MM.1S (cell line): ENCODE data around the gene ZNF436.

Experiments used
- DNase-seq: peaks from one replicate; pipeline ENCODE4 v3.0.0-alpha.2; 2015
- H2AFZ ChIP-seq: fragments of 300-600 bp; sonication (generic); 2 replicates; pipeline ENCODE4 v1.6.0; 2016; ENCODE audit warnings: antibody characterized with exemption, low read length
- H3F3A ChIP-seq: fragments of 300-600 bp; sonication (generic); 2 replicates; pipeline ENCODE4 v1.6.1; 2016; ENCODE audit warnings: mild to moderate bottlenecking, antibody characterized with exemption, low read length, moderate library complexity, mixed read lengths; ENCODE audit not compliant: insufficient read depth
- H3K27ac ChIP-seq: fragments of 300-600 bp; sonication (generic); 2 replicates; pipeline ENCODE4 v1.5.1; 2016; ENCODE audit warnings: mild to moderate bottlenecking, low read length
- H3K27me3 ChIP-seq: fragments of 300-600 bp; sonication (generic); replicated peaks from 2 replicates; pipeline ENCODE4 v1.6.0; 2016; ENCODE audit warnings: low read length; ENCODE audit not compliant: insufficient read depth
- H3K36me3 ChIP-seq: fragments of 300-600 bp; sonication (generic); replicated peaks from 2 replicates; pipeline ENCODE4 v1.6.1; 2016; ENCODE audit warnings: mild to moderate bottlenecking, low read length, mixed read lengths; ENCODE audit not compliant: insufficient read depth
- H3K4me1 ChIP-seq: fragments of 300-600 bp; sonication (generic); 2 replicates; pipeline ENCODE4 v1.6.1; 2016; ENCODE audit warnings: low read length, mixed read lengths
- H3K4me2 ChIP-seq: fragments of 300-600 bp; sonication (generic); 2 replicates; pipeline ENCODE4 v1.6.0; 2016; ENCODE audit warnings: low read depth, low read length
- H3K4me3 ChIP-seq: fragments of 300-600 bp; sonication (generic); 2 replicates; pipeline ENCODE4 v1.5.1; 2016; ENCODE audit warnings: low read length, mixed read lengths
- H3K79me2 ChIP-seq: fragments of 300-600 bp; sonication (generic); 2 replicates; pipeline ENCODE4 v1.6.1; 2016; ENCODE audit warnings: mixed run types, low read length, mixed read lengths
- H3K9ac ChIP-seq: fragments of 300-600 bp; sonication (generic); 2 replicates; pipeline ENCODE4 v1.6.1; 2016; ENCODE audit warnings: low read length, mixed read lengths
- H3K9me2 ChIP-seq: fragments of 300-600 bp; sonication (generic); replicated peaks from 2 replicates; pipeline ENCODE4 v1.6.1; 2016; ENCODE audit warnings: mild to moderate bottlenecking, low read length, mixed read lengths; ENCODE audit not compliant: insufficient read depth
- H3K9me3 ChIP-seq: fragments of 300-600 bp; sonication (generic); replicated peaks from 2 replicates; pipeline ENCODE4 v1.6.1; 2016; ENCODE audit warnings: mild to moderate bottlenecking, low read length, mixed read lengths; ENCODE audit not compliant: insufficient read depth
- H4K20me1 ChIP-seq: fragments of 300-600 bp; sonication (generic); 2 replicates; pipeline ENCODE4 v1.6.1; 2016; ENCODE audit warnings: mild to moderate bottlenecking, low read length, moderate library complexity, mixed read lengths; ENCODE audit not compliant: insufficient read depth
- CTCF ChIP-seq: fragments of 300-600 bp; sonication (generic); IDR thresholded peaks from 2 replicates; pipeline ENCODE4 v1.5.1; 2016; ENCODE audit warnings: antibody characterized with exemption, low read length, mixed read lengths
- EZH2 ChIP-seq: fragments of 300-600 bp; sonication (generic); optimal IDR thresholded peaks from 2 replicates; pipeline ENCODE3; 2017; ENCODE audit warnings: low read depth, mild to moderate bottlenecking, antibody characterized with exemption, low read length, mixed read lengths
- EZH2phosphoT487 ChIP-seq: fragments of 300-600 bp; sonication (generic); IDR thresholded peaks from 2 replicates; pipeline ENCODE4 v1.6.1; 2018; ENCODE audit warnings: antibody characterized with exemption, low read length

The ZNF436 gene

GRCh38 chr1:23341931-23342692 is 27.5 kb downstream of the ZNF436 start:
- Histone ChIP-seq H3K9me3 (no peaks in the 10 kb centered on the region), H3K27me3 (no peaks in the 10 kb centered on the region), H3K4me1 (peaks cover 15% of the 10 kb centered on the region; the same call in 1 of the 2 replicates), H3K9ac (peak overlapping the region; percentile 83), H3K4me2 (peak overlapping the region; percentile 98), H3K9me2 (no peaks in the 10 kb centered on the region), H3K36me3 (peaks cover 14% of the 10 kb centered on the region; the same call in 1 of the 2 replicates), H3F3A (peaks cover 11% of the 10 kb centered on the region), H3K79me2 (peaks cover 70% of the 10 kb centered on the region), H2AFZ (no peak overlapping the region), H3K4me3 (peak overlapping the region; percentile 69), H4K20me1 (peaks cover 44% of the 10 kb centered on the region), H3K27ac (peak overlapping the region; percentile 81; the same call in 1 of the 2 replicates)
- DNase-seq: peak; percentile 11
- TF ChIP-seq CTCF (no peak), EZH2phosphoT487 (no peak), EZH2 (no peak)

GRCh38 chr1:23339632-23340031 is 30.0 kb downstream of the ZNF436 start:
- Histone ChIP-seq H3K4me1 (peaks cover 11% of the 10 kb centered on the region; the same call in 1 of the 2 replicates), H3F3A (peaks cover 11% of the 10 kb centered on the region), H3K9me2 (no peaks in the 10 kb centered on the region), H3K9ac (no peak overlapping the region), H3K27me3 (no peaks in the 10 kb centered on the region), H3K4me2 (0 out of 2 replicates have a peak overlapping the region, but pooled peaks have one; percentile 4), H3K4me3 (no peak overlapping the region), H4K20me1 (peaks cover 44% of the 10 kb centered on the region), H2AFZ (no peak overlapping the region), H3K9me3 (no peaks in the 10 kb centered on the region), H3K27ac (no peak overlapping the region), H3K36me3 (peaks cover 24% of the 10 kb centered on the region), H3K79me2 (peaks cover 88% of the 10 kb centered on the region)
- no peak for DNase-seq
- TF ChIP-seq EZH2phosphoT487 (no peak), CTCF (no peak)

- Histone ChIP-seq H3K4me2 (no peak overlapping the region), H3K4me1 (peaks cover 11% of the 10 kb centered on the region; the same call in 1 of the 2 replicates), H3K27ac (no peak overlapping the region), H3K9me2 (no peaks in the 10 kb centered on the region), H3F3A (peaks cover 11% of the 10 kb centered on the region), H3K79me2 (peaks cover 93% of the 10 kb centered on the region), H3K9ac (no peak overlapping the region), H4K20me1 (peaks cover 44% of the 10 kb centered on the region), H2AFZ (no peak overlapping the region), H3K4me3 (no peak overlapping the region), H3K36me3 (peaks cover 28% of the 10 kb centered on the region), H3K9me3 (no peaks in the 10 kb centered on the region), H3K27me3 (no peaks in the 10 kb centered on the region)
- no peak for TF ChIP-seq CTCF
- no peak for TF ChIP-seq EZH2
- TF ChIP-seq EZH2phosphoT487: no peak
- DNase-seq: no peak
Measured at GRCh38 chr1:23337869-23338268, 31.8 kb downstream of the ZNF436 start.
